ENCODE measurements around the gene LRIG3. TPM values are rescaled to one million over a fixed set of nuclear protein-coding genes. Genes with fewer than 3 reads are reported as not detected.
A peak's percentile ranks its signal among the peaks of the same experiment; 100 is the strongest.

Gene LRIG3
- total and polyA plus RNA-seq, 4 donors, result 6.5 to 111 (median 22.1) TPM

DNA sequence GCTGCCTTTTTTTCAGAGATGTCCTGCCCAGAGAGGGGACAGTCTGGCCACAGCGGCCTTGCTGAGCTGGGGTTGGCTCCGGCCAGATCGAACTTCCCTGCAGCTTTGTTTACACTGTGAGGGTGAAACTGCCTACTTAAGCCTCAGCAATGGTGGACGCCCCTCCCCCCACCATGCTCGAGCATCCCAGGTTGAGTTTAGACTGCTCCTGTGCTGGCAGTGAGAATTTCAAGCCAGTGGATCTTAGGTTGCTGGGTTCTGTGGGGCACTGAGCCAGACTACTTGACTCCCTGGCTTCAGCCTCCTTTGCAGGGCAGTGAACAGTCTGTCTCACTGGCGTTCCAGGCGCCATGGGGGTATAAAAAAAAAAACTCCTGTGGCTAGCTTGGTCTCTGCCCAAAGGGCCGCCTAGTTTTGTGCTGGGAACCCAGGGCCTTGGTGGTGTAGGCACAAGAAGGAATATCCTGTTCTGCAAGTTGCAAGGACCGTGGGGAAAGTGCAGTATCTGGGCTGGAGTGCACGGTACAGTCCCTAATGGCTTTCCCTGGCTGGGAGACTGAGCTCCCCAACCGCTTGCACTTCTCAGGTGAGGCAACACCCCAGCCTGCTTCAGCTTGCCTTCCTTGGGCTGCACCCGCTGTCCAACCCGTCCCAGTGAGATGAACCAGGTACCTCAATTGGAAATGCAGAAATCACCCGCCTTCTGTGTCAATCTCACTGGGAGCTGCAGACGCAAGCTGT is 79.1 kb downstream of the LRIG3 start:
- H3K9me3 ChIP-seq (ENCODE audit: control insufficient read depth in 4 of 4, insufficient read depth in 3 of 4, low read length in 3 of 4), result peaks cover 0 to 3% (median 0%) of the 10 kb centered on the region in 4 donors
- H3K4me1 ChIP-seq (ENCODE audit: control insufficient read depth in 5 of 5, insufficient read depth in 5 of 5, low read length in 5 of 5), result peaks cover 0 to 5% (median 0%) of the 10 kb centered on the region in 5 donors
- H3K27ac ChIP-seq (ENCODE audit: low read depth in 1 of 2, low read length in 1 of 2), result no peak overlapping the region
- no peak overlapping the region for H3K4me3 ChIP-seq
- DNase-seq (peak in 1 of 3 donors; percentile 12), ATAC-seq (ENCODE audit: insufficient read depth, low FRiP score) (no peak)
- no peaks in the 10 kb centered on the region for H3K27me3 ChIP-seq (ENCODE audit: control insufficient read depth in 3 of 3, insufficient read depth in 3 of 3, low read length in 2 of 3)
- 61 to 75% methylated on average over 15 of the region's 15 CpGs for WGBS, 2 donors
- no peak for TF ChIP-seq CTCF (IDR thresholded peaks at IDR 0.05; ENCODE audit: control extremely low read depth, extremely low read depth)
- no peak overlapping the region for H3K9ac ChIP-seq (ENCODE audit: insufficient read depth in 1 of 2, low read length in 2 of 2)
- H3K36me3 ChIP-seq (ENCODE audit: control insufficient read depth in 4 of 4, insufficient read depth in 4 of 4, low read length in 4 of 4), result no peaks in the 10 kb centered on the region

DNA sequence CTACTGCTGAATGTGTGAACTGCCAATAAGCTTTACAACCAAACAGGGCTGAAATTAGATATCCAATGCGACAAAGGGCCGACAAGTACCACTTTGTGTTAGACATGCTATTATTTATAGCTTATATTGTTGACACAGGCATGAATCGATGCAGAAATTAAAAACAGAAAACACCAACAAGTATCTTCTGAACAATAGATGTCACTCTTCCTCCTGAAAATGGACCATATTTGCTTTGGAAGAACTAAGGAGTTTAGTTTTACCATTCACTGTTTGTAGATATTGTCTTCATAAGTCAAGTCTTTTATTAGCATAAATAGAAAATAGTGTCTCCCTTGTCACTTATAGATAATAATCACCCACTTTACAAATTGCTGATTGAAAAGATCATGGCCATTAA is 86.5 kb downstream of the LRIG3 start:
- H3K27ac ChIP-seq (ENCODE audit: low read depth in 1 of 2, low read length in 1 of 2), result no peak overlapping the region
- WGBS, 2 donors, result 64 to 70% methylated on average over 3 of the region's 3 CpGs
- DNase-seq (peak in 2 of 3 donors; percentile 30 to 48), ATAC-seq (ENCODE audit: insufficient read depth, low FRiP score) (no peak)
- H3K9ac ChIP-seq (ENCODE audit: insufficient read depth in 1 of 2, low read length in 2 of 2), result no peak overlapping the region
- H3K4me1 ChIP-seq (ENCODE audit: control insufficient read depth in 5 of 5, insufficient read depth in 5 of 5, low read length in 5 of 5), result no peaks in the 10 kb centered on the region
- no peaks in the 10 kb centered on the region for H3K27me3 ChIP-seq (ENCODE audit: control insufficient read depth in 3 of 3, insufficient read depth in 3 of 3, low read length in 2 of 3)
- no peaks in the 10 kb centered on the region for H3K36me3 ChIP-seq (ENCODE audit: control insufficient read depth in 4 of 4, insufficient read depth in 4 of 4, low read length in 4 of 4)
- no peak for TF ChIP-seq CTCF (IDR thresholded peaks at IDR 0.05; ENCODE audit: control extremely low read depth, extremely low read depth)
- H3K9me3 ChIP-seq (ENCODE audit: control insufficient read depth in 4 of 4, insufficient read depth in 3 of 4, low read length in 3 of 4), result no peaks in the 10 kb centered on the region
- no peak overlapping the region for H3K4me3 ChIP-seq

- H3K4me3 ChIP-seq, result no peak overlapping the region
- ATAC-seq (ENCODE audit: insufficient read depth, low FRiP score) (no peak), DNase-seq (no peak)
- H3K4me1 ChIP-seq (ENCODE audit: control insufficient read depth in 5 of 5, insufficient read depth in 5 of 5, low read length in 5 of 5), result no peaks in the 10 kb centered on the region
- no peak overlapping the region for H3K27ac ChIP-seq (ENCODE audit: low read depth in 1 of 2, low read length in 1 of 2)
- 82 to 86% methylated on average over 1 of the region's 1 CpG for WGBS, 2 donors
- no peaks in the 10 kb centered on the region for H3K9me3 ChIP-seq (ENCODE audit: control insufficient read depth in 4 of 4, insufficient read depth in 3 of 4, low read length in 3 of 4)
- no peaks in the 10 kb centered on the region for H3K27me3 ChIP-seq (ENCODE audit: control insufficient read depth in 3 of 3, insufficient read depth in 3 of 3, low read length in 2 of 3)
- TF ChIP-seq CTCF (IDR thresholded peaks at IDR 0.05; ENCODE audit: control extremely low read depth, extremely low read depth), result no peak
- H3K36me3 ChIP-seq (ENCODE audit: control insufficient read depth in 4 of 4, insufficient read depth in 4 of 4, low read length in 4 of 4), result no peaks in the 10 kb centered on the region
- no peak overlapping the region for H3K9ac ChIP-seq (ENCODE audit: insufficient read depth in 1 of 2, low read length in 2 of 2)
Observed at GRCh38 chr12:58832920-58833319, 87.4 kb downstream of the LRIG3 start.
